ENCODE results near the gene TNP1.

TNP1 gene

DNA sequence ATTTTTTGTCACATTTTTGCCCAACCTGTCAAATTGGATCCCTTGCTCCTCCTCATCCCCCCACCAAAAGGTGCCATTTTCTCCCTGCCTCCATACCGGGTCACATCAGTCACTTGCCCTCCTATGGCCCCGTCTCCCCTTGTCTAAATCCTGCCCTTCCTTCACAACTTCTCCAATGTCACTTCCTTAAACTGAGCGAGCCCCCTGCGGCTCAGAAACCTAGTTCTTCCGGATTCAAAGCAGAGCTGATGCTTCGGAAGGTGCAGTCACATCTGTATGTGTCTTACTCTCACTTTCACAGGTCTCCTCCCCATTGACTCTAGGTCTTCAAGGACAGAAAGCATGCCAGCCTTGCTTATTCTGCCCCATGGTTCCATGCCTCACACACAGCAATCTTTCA, 22.1 kb downstream of the TNP1 start (continued):
- no peak for TF ChIP-seq ZNF146 (tag by site-specific recombination; IDR thresholded peaks at IDR 0.05)
- no peak for TF ChIP-seq ZBTB1 (tag by site-specific recombination; IDR thresholded peaks at IDR 0.05)
- no peak for TF ChIP-seq TRIM28 (IDR thresholded peaks at IDR 0.05; ENCODE audit: borderline replicate concordance, low read length)
- TF ChIP-seq RBAK (tag by site-specific recombination; IDR thresholded peaks at IDR 0.05), result no peak
- no peak for TF ChIP-seq ZFP41 (tag by site-specific recombination; IDR thresholded peaks at IDR 0.05; ENCODE audit: borderline replicate concordance)
- TF ChIP-seq ZNF175 (tag by site-specific recombination; IDR thresholded peaks at IDR 0.05), result no peak
- TF ChIP-seq ZNF324 (tag by site-specific recombination; IDR thresholded peaks at IDR 0.05), result no peak

DNA sequence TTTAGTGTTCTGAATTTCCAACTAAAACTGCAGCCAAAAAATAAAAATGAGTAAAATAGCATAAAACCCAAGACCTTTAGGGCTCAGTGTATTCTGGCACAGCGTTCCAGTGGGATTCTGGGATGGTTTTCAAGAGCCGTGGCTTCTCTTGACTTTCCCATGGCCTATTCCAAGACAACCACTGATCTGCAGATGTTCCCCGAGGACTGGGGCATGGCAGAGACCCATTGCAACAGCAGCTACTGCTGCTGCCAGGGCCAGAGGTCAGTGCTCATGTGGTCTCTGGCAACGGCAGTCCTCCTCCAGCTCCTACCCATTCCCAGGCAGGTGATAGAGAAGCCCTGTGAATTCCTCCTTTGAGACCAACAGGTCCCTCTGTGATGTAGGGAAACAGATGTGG, 26.8 kb downstream of the TNP1 start:
- no peaks in the 10 kb centered on the region for H3K36me3 ChIP-seq (ENCODE audit: control insufficient read depth in 2 of 2, insufficient read depth in 1 of 2, low read length in 2 of 2)
- ChIA-PET POLR2A (no interaction called here), CTCF (interaction anchor here (1.2 kb wide), 1 partner anchor 133 kb away, joined by 3 read pairs; no protein-coding TSS in a partner anchor)
- no peaks in the 10 kb centered on the region for H3K9me3 ChIP-seq (ENCODE audit: control insufficient read depth, insufficient read depth, low read depth, low read length)
- no peak overlapping the region for H3K4me3 ChIP-seq (ENCODE audit: low read depth, low read length)
- H3K4me1 ChIP-seq (ENCODE audit: control insufficient read depth, insufficient read depth, low read length), result 0 out of 2 replicates have a peak, but pooled peaks cover 5% of the 10 kb centered on the region
- TF ChIP-seq ZBTB8A (tag by site-specific recombination; IDR thresholded peaks at IDR 0.05) (no peak), ZNF660 (tag by site-specific recombination; IDR thresholded peaks at IDR 0.05) (no peak), ZNF549 (tag by site-specific recombination; IDR thresholded peaks at IDR 0.05) (no peak), ZBTB48 (tag by site-specific recombination; IDR thresholded peaks at IDR 0.05) (no peak), ZNF677 (tag by site-specific recombination; IDR thresholded peaks at IDR 0.05) (no peak), ZNF174 (tag by site-specific recombination; IDR thresholded peaks at IDR 0.05) (no peak), SP3 (tag by site-specific recombination; IDR thresholded peaks at IDR 0.05) (no peak), ZNF140 (tag by site-specific recombination; IDR thresholded peaks at IDR 0.05) (no peak), RBAK (tag by site-specific recombination; IDR thresholded peaks at IDR 0.05) (no peak), ZEB2 (tag by site-specific recombination; IDR thresholded peaks at IDR 0.05) (no peak), ZNF664 (tag by site-specific recombination; IDR thresholded peaks at IDR 0.05) (no peak), SALL2 (tag by site-specific recombination; IDR thresholded peaks at IDR 0.05; ENCODE audit: borderline replicate concordance) (no peak), ZNF521 (tag by site-specific recombination; IDR thresholded peaks at IDR 0.05) (no peak)
- TF ChIP-seq, protein P1, sequence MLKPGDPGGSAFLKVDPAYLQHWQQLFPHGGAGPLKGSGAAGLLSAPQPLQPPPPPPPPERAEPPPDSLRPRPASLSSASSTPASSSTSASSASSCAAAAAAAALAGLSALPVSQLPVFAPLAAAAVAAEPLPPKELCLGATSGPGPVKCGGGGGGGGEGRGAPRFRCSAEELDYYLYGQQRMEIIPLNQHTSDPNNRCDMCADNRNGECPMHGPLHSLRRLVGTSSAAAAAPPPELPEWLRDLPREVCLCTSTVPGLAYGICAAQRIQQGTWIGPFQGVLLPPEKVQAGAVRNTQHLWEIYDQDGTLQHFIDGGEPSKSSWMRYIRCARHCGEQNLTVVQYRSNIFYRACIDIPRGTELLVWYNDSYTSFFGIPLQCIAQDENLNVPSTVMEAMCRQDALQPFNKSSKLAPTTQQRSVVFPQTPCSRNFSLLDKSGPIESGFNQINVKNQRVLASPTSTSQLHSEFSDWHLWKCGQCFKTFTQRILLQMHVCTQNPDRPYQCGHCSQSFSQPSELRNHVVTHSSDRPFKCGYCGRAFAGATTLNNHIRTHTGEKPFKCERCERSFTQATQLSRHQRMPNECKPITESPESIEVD (tag by site-specific recombination; IDR thresholded peaks at IDR 0.05), result no peak
- TF ChIP-seq, protein P2, sequence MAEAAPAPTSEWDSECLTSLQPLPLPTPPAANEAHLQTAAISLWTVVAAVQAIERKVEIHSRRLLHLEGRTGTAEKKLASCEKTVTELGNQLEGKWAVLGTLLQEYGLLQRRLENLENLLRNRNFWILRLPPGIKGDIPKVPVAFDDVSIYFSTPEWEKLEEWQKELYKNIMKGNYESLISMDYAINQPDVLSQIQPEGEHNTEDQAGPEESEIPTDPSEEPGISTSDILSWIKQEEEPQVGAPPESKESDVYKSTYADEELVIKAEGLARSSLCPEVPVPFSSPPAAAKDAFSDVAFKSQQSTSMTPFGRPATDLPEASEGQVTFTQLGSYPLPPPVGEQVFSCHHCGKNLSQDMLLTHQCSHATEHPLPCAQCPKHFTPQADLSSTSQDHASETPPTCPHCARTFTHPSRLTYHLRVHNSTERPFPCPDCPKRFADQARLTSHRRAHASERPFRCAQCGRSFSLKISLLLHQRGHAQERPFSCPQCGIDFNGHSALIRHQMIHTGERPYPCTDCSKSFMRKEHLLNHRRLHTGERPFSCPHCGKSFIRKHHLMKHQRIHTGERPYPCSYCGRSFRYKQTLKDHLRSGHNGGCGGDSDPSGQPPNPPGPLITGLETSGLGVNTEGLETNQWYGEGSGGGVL (tag by site-specific recombination; IDR thresholded peaks at IDR 0.05), result no peak
- TF ChIP-seq, protein P3, sequence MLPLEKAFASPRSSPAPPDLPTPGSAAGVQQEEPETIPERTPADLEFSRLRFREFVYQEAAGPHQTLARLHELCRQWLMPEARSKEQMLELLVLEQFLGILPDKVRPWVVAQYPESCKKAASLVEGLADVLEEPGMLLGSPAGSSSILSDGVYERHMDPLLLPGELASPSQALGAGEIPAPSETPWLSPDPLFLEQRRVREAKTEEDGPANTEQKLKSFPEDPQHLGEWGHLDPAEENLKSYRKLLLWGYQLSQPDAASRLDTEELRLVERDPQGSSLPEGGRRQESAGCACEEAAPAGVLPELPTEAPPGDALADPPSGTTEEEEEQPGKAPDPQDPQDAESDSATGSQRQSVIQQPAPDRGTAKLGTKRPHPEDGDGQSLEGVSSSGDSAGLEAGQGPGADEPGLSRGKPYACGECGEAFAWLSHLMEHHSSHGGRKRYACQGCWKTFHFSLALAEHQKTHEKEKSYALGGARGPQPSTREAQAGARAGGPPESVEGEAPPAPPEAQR (tag by site-specific recombination; IDR thresholded peaks at IDR 0.05), result no peak
- TF ChIP-seq, protein P4, sequence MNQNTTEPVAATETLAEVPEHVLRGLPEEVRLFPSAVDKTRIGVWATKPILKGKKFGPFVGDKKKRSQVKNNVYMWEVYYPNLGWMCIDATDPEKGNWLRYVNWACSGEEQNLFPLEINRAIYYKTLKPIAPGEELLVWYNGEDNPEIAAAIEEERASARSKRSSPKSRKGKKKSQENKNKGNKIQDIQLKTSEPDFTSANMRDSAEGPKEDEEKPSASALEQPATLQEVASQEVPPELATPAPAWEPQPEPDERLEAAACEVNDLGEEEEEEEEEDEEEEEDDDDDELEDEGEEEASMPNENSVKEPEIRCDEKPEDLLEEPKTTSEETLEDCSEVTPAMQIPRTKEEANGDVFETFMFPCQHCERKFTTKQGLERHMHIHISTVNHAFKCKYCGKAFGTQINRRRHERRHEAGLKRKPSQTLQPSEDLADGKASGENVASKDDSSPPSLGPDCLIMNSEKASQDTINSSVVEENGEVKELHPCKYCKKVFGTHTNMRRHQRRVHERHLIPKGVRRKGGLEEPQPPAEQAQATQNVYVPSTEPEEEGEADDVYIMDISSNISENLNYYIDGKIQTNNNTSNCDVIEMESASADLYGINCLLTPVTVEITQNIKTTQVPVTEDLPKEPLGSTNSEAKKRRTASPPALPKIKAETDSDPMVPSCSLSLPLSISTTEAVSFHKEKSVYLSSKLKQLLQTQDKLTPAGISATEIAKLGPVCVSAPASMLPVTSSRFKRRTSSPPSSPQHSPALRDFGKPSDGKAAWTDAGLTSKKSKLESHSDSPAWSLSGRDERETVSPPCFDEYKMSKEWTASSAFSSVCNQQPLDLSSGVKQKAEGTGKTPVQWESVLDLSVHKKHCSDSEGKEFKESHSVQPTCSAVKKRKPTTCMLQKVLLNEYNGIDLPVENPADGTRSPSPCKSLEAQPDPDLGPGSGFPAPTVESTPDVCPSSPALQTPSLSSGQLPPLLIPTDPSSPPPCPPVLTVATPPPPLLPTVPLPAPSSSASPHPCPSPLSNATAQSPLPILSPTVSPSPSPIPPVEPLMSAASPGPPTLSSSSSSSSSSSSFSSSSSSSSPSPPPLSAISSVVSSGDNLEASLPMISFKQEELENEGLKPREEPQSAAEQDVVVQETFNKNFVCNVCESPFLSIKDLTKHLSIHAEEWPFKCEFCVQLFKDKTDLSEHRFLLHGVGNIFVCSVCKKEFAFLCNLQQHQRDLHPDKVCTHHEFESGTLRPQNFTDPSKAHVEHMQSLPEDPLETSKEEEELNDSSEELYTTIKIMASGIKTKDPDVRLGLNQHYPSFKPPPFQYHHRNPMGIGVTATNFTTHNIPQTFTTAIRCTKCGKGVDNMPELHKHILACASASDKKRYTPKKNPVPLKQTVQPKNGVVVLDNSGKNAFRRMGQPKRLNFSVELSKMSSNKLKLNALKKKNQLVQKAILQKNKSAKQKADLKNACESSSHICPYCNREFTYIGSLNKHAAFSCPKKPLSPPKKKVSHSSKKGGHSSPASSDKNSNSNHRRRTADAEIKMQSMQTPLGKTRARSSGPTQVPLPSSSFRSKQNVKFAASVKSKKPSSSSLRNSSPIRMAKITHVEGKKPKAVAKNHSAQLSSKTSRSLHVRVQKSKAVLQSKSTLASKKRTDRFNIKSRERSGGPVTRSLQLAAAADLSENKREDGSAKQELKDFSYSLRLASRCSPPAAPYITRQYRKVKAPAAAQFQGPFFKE (tag by site-specific recombination; IDR thresholded peaks at IDR 0.05; ENCODE audit: borderline replicate concordance), result no peak
- H3K27ac ChIP-seq (ENCODE audit: extremely low read depth, low read depth, low read length), result no peak overlapping the region

All from HEK293 (cell line).